GM12801 (cell line): ENCODE data around the gene ABHD17B.

Experiments used
- TF ChIP-seq, protein P1 (sequence below): IDR thresholded peaks from one replicate; pipeline ENCODE4 v1.5.1; 2011; ENCODE audit warnings: control low read depth; ENCODE audit not compliant: insufficient read length; ENCODE audit errors: extremely low read depth

ABHD17B gene

DNA sequence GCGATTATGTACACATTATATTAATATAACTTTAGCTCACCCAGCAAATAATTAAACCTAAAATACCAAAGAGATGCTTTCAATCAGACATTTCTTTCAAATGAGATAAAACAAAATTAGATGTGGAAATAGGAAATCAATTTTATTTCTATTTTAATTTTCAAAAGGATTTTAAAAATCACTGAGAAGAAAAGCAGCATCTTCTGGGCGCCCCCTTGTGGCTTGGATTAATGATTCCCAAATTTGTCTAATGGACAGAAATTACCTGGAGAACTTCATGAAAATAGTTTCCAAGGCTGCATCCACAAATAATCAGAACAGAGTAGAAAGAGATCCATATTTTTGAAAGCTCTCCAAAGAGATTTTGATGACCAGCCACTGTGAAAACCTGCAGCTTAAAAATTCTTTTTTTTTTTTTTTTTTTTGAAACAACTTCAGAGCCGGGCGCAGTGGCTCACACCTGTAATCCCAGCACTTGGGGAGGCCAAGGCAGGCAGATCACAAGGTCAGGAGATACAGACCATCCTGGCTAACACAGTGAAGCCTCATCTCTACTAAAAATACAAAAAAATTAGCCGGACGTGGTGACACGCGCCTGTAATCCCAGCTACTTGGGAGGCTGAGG lies 91.8 kb downstream of the ABHD17B start:
- TF ChIP-seq, protein P1, sequence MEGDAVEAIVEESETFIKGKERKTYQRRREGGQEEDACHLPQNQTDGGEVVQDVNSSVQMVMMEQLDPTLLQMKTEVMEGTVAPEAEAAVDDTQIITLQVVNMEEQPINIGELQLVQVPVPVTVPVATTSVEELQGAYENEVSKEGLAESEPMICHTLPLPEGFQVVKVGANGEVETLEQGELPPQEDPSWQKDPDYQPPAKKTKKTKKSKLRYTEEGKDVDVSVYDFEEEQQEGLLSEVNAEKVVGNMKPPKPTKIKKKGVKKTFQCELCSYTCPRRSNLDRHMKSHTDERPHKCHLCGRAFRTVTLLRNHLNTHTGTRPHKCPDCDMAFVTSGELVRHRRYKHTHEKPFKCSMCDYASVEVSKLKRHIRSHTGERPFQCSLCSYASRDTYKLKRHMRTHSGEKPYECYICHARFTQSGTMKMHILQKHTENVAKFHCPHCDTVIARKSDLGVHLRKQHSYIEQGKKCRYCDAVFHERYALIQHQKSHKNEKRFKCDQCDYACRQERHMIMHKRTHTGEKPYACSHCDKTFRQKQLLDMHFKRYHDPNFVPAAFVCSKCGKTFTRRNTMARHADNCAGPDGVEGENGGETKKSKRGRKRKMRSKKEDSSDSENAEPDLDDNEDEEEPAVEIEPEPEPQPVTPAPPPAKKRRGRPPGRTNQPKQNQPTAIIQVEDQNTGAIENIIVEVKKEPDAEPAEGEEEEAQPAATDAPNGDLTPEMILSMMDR, result no peak

DNA sequence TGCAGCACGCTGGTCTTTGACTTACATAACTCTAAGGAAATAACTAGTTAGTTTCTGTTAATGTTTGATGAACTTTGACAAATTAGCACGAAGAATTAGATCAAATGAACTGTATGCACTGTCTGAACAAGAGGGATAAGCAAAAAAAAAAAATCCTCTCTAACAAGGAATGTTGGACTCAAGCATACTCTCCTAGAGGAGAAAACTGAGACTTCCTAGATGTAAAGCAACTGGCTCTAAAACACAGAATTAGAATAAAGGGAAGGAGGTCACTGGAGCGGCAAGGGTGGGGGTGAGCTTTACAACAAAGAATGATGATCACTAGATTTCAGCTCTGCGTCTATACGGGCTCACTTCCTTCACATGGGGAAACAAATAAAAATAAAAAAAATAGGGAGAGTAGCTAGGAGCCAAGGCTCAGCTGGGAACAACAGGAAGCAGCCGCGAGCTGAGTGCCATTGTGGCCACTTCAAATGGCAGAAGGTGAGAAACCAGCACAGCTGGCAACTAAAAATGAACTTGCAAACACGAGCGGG lies 94.0 kb downstream of the ABHD17B start:
- TF ChIP-seq, protein P1, result no peak
